SK-N-SH treated with all-trans-retinoic acid at 6 μM for 48 hours (cell line): ENCODE measurements around the gene BZW1.

Experiments
- ARNTL ChIP-seq: fragments of 450-650 bp; formaldehyde crosslinking; IDR thresholded peaks from 2 replicates; pipeline ENCODE4 v1.5.0; 2020; ENCODE audit warnings: low read depth, mild to moderate bottlenecking, moderate library complexity, borderline replicate concordance
- CSRNP3 ChIP-seq: fragments of 250-450 bp; sonication (Bioruptor Pico); IDR thresholded peaks from 2 replicates; pipeline ENCODE4 v1.5.1; 2021; ENCODE audit warnings: mild to moderate bottlenecking, moderate library complexity
- ISL1 ChIP-seq: fragments of 250-450 bp; sonication (Bioruptor Pico); IDR thresholded peaks from 2 replicates; pipeline ENCODE4 v2.1.2; 2022; ENCODE audit warnings: mild to moderate bottlenecking, moderate library complexity
- OSR1 ChIP-seq: fragments of 250-450 bp; sonication (Bioruptor Pico); IDR thresholded peaks from 2 replicates; pipeline ENCODE4 v1.8.0; 2022; ENCODE audit warnings: moderate library complexity, mild to moderate bottlenecking, inconsistent platforms
- PATZ1 ChIP-seq: fragments of 250-450 bp; sonication (Bioruptor Pico); IDR thresholded peaks from 2 replicates; pipeline ENCODE4 v1.8.0; 2020; ENCODE audit warnings: mild to moderate bottlenecking, moderate library complexity, borderline replicate concordance
- RARB ChIP-seq: fragments of 250-450 bp; sonication (Bioruptor Pico); IDR thresholded peaks from 2 replicates; pipeline ENCODE4 v1.8.0; 2021; ENCODE audit warnings: mild to moderate bottlenecking, moderate library complexity
- SNAI2 ChIP-seq: fragments of 250-450 bp; sonication (Bioruptor Pico); IDR thresholded peaks from 2 replicates; pipeline ENCODE4 v1.5.0; 2020; ENCODE audit warnings: mild to moderate bottlenecking, moderate library complexity
- TCF4 ChIP-seq: fragments of 250-450 bp; sonication (Bioruptor Pico); IDR thresholded peaks from 2 replicates; pipeline ENCODE4 v1.8.0; 2021; ENCODE audit warnings: mild to moderate bottlenecking, moderate library complexity, borderline replicate concordance
- TOX ChIP-seq: fragments of 250-450 bp; sonication (Bioruptor Pico); IDR thresholded peaks from 2 replicates; pipeline ENCODE4 v1.8.0; 2021; ENCODE audit warnings: mild to moderate bottlenecking, moderate library complexity, borderline replicate concordance
- ZC3H10 ChIP-seq: fragments of 250-450 bp; sonication (Bioruptor Pico); IDR thresholded peaks from 2 replicates; pipeline ENCODE4 v1.5.1; 2021; ENCODE audit warnings: mild to moderate bottlenecking, moderate library complexity
- ZFP30 ChIP-seq: fragments of 450-650 bp; formaldehyde crosslinking; IDR thresholded peaks from 2 replicates; pipeline ENCODE4 v1.5.0; 2022; ENCODE audit warnings: mild to moderate bottlenecking, moderate library complexity
- ZNF565 ChIP-seq: fragments of 450-650 bp; formaldehyde crosslinking; conservative IDR thresholded peaks from 2 replicates; pipeline ENCODE4 v1.5.0; 2020; ENCODE audit warnings: low read depth, mild to moderate bottlenecking, moderate library complexity

- no peak for TF ChIP-seq SNAI2 (CRISPR knock-in tag)
- no peak for TF ChIP-seq ZFP30
- no peak for TF ChIP-seq TCF4 (CRISPR knock-in tag)
- no peak for TF ChIP-seq ARNTL
- no peak for TF ChIP-seq ZC3H10 (CRISPR knock-in tag)
- TF ChIP-seq PATZ1 = no peak
- TF ChIP-seq CSRNP3 (CRISPR knock-in tag) = no peak
- no peak for TF ChIP-seq ISL1 (CRISPR knock-in tag)
- no peak for TF ChIP-seq TOX (CRISPR knock-in tag)
- no peak for TF ChIP-seq ZNF565 (CRISPR knock-in tag)
- no peak for TF ChIP-seq OSR1
- no peak for TF ChIP-seq RARB (CRISPR knock-in tag)
Observed at GRCh38 chr2:200795028-200795440, 16.7 kb upstream of the BZW1 start.
